Measurements from ENCODE around the gene IFNL4. TPM values are rescaled to one million over a fixed set of nuclear protein-coding genes. Genes with fewer than 3 reads are reported as not detected.

Gene IFNL4
- total and polyA plus RNA-seq, 2 donors (not counting 3 experiments of a cell fraction or from before 2014, with no cell fraction given), result not detected

- H3K79me2 ChIP-seq (ENCODE audit: control insufficient read depth, insufficient read depth, low read length), result no peaks in the 10 kb centered on the region
- intact Hi-C loops (cut with micrococcal nuclease), result no loop called here
- ChIA-PET CTCF (interaction anchor here (0.7 to 0.9 kb wide), 2 partner anchors 9 to 600 kb away, joined by 3 to 4 read pairs; no protein-coding TSS in a partner anchor), POLR2A (no interaction called here)
- no peak overlapping the region for H3K27ac ChIP-seq (ENCODE audit: insufficient read depth, low read depth, low read length)
- H3K36me3 ChIP-seq (ENCODE audit: control insufficient read depth in 2 of 2, extremely low read depth in 1 of 2, insufficient read depth in 2 of 2, low read length in 2 of 2), result no peaks in the 10 kb centered on the region
- no peak overlapping the region for H3K4me3 ChIP-seq (replicated peaks in 1 of 3; ENCODE audit: insufficient read depth in 1 of 3, low read depth in 1 of 3, low read length in 3 of 3)
- no peak overlapping the region for H3K4me2 ChIP-seq (ENCODE audit: insufficient read depth, low read length)
- DNase-seq (ENCODE audit: low read depth, low spot score), result no peak
- no peak for FAIRE-seq
- BruUV-seq (replicated peaks), result no TSS peak
- no peak overlapping the region for H3K9ac ChIP-seq (replicated peaks; ENCODE audit: extremely low read depth, insufficient read depth, low read length)
- TF ChIP-seq CTCF (IDR thresholded peaks at IDR 0.05; ENCODE audit: extremely low read depth in 1 of 2, insufficient read depth in 1 of 2, low read depth in 1 of 2, low read length in 2 of 2), result no peak
- TF ChIP-seq FOS (IDR thresholded peaks at IDR 0.05; ENCODE audit: borderline replicate concordance, insufficient read depth, low read length), result no peak
- dilution Hi-C loops (cut with MboI; ENCODE audit: extremely low pct_ligation_motif_present, low sequenced_read_pairs), result no loop called here
- no peak overlapping the region for H2AFZ ChIP-seq (ENCODE audit: low read depth, low read length)
- no peaks in the 10 kb centered on the region for H3K9me1 ChIP-seq (replicated peaks; ENCODE audit: control insufficient read depth, extremely low read depth, insufficient read depth, low read length)
- H3K27me3 ChIP-seq (ENCODE audit: control insufficient read depth in 2 of 2, insufficient read depth in 2 of 2, low read length in 2 of 2), result peaks cover 8 to 19% of the 10 kb centered on the region in 2 experiments
- H3K4me1 ChIP-seq (ENCODE audit: control insufficient read depth, extremely low read depth, insufficient read depth, low read length), result no peaks in the 10 kb centered on the region
- H4K20me1 ChIP-seq (replicated peaks; ENCODE audit: control insufficient read depth, extremely low read depth, insufficient read depth, low read length), result no peaks in the 10 kb centered on the region
- H3K9me3 ChIP-seq (replicated peaks; ENCODE audit: control insufficient read depth, insufficient read depth, low read length), result no peaks in the 10 kb centered on the region
Observed at GRCh38 chr19:39208175-39208795, 40.4 kb downstream of the IFNL4 start.

- CTCF ChIA-PET, result interaction anchor here (0.7 kb wide), 1 partner anchor 601 kb away, joined by 4 read pairs; no protein-coding TSS in a partner anchor
- H3K9me3 ChIP-seq (replicated peaks; ENCODE audit: control insufficient read depth, insufficient read depth, low read length), result no peaks in the 10 kb centered on the region
- H3K27ac ChIP-seq (ENCODE audit: insufficient read depth, low read depth, low read length), result no peak overlapping the region
- H3K79me2 ChIP-seq (ENCODE audit: control insufficient read depth, insufficient read depth, low read length), result no peaks in the 10 kb centered on the region
- FAIRE-seq, result no peak
- no peak overlapping the region for H2AFZ ChIP-seq (ENCODE audit: low read depth, low read length)
- DNase-seq (ENCODE audit: low read depth, low spot score), result no peak
- intact Hi-C loops (cut with micrococcal nuclease), result no loop called here
- dilution Hi-C loops (cut with MboI; ENCODE audit: extremely low pct_ligation_motif_present, low sequenced_read_pairs), result no loop called here
- H3K36me3 ChIP-seq (ENCODE audit: control insufficient read depth in 2 of 2, extremely low read depth in 1 of 2, insufficient read depth in 2 of 2, low read length in 2 of 2), result no peaks in the 10 kb centered on the region
- H3K9me1 ChIP-seq (replicated peaks; ENCODE audit: control insufficient read depth, extremely low read depth, insufficient read depth, low read length), result no peaks in the 10 kb centered on the region
- H4K20me1 ChIP-seq (replicated peaks; ENCODE audit: control insufficient read depth, extremely low read depth, insufficient read depth, low read length), result no peaks in the 10 kb centered on the region
- H3K9ac ChIP-seq (replicated peaks; ENCODE audit: extremely low read depth, insufficient read depth, low read length), result no peak overlapping the region
- no peak overlapping the region for H3K4me2 ChIP-seq (ENCODE audit: insufficient read depth, low read length)
- TF ChIP-seq POLR2AphosphoS5 (IDR thresholded peaks at IDR 0.05; ENCODE audit: insufficient read depth, low read depth, low read length), result no peak
- no peak for TF ChIP-seq POLR2A (IDR thresholded peaks at IDR 0.05; ENCODE audit: low read depth, low read length)
- TF ChIP-seq JUN (IDR thresholded peaks at IDR 0.05; ENCODE audit: borderline replicate concordance, insufficient read depth, insufficient read length, low read depth), result no peak
- TF ChIP-seq CTCF (IDR thresholded peaks at IDR 0.05; ENCODE audit: extremely low read depth in 1 of 2, insufficient read depth in 1 of 2, low read depth in 1 of 2, low read length in 2 of 2), result no peak
- no peaks in the 10 kb centered on the region for H3K4me1 ChIP-seq (ENCODE audit: control insufficient read depth, extremely low read depth, insufficient read depth, low read length)
- no TSS peak for BruUV-seq (replicated peaks)
- POLR2A ChIA-PET, result no interaction called here
- H3K4me3 ChIP-seq (replicated peaks in 1 of 3; ENCODE audit: insufficient read depth in 1 of 3, low read depth in 1 of 3, low read length in 3 of 3), result no peak overlapping the region
- peaks cover 11 to 23% of the 10 kb centered on the region in 2 experiments for H3K27me3 ChIP-seq (ENCODE audit: control insufficient read depth in 2 of 2, insufficient read depth in 2 of 2, low read length in 2 of 2)
Observed at GRCh38 chr19:39207293-39207836, 41.3 kb downstream of the IFNL4 start.

Measured in endothelial cell of umbilical vein (primary cell).